B cell (primary cell): ENCODE data around the gene MCF2L. TPM values are rescaled to one million over a fixed set of nuclear protein-coding genes. Genes with fewer than 3 reads are reported as not detected.
A peak's percentile ranks its signal among the peaks of the same experiment; 100 is the strongest.

Source experiments
- ATAC-seq: fragments of 200-7000 bp; cut with Tn5 transposase; one replicate; pipeline ENCODE4 v1.10.0; 2021; ENCODE audit warnings: low read depth, mild to moderate bottlenecking, moderate number of reproducible peaks, moderate library complexity
- CTCF ChIA-PET: fragments of 350-600 bp; sonication (Branson Sonifier 250); formaldehyde crosslinking; loops from one replicate; lab custom pipeline; 2021; ENCODE audit warnings: antibody characterized with exemption, inconsistent platforms; lab: Charles Lee
- POLR2A ChIA-PET: fragments of 350-600 bp; sonication (Branson Sonifier 250); formaldehyde crosslinking; loops from one replicate; lab custom pipeline; 2021; ENCODE audit warnings: antibody characterized with exemption; lab: Charles Lee
- DNase-seq: peaks from one replicate; pipeline ENCODE4 v3.0.0; 2013
- H2AFZ ChIP-seq: 2 replicates; pipeline ENCODE4 v1.6.1; 2012; ENCODE audit warnings: mild to moderate bottlenecking, low read depth, low read length; ENCODE audit not compliant: insufficient read depth, poor library complexity, severe bottlenecking
- H3K27ac ChIP-seq, 2 donors: 1 replicate in 1 of 2; 2 replicates in 1 of 2; pipeline ENCODE4 v1.5.1; 2012 to 2013; ENCODE audit warnings: low read length in 2 of 2, mild to moderate bottlenecking in 2 of 2, moderate library complexity in 1 of 2
- H3K27me3 ChIP-seq, 4 experiments: fragments of 200-600 bp in 1 of 4; sonication (generic) in 1 of 4; replicated peaks in 1 of 4; 1 replicate in 2 of 4; 2 replicates in 2 of 4; pipeline versions ENCODE4 v1.6.1 to v1.7.0; 2013 to 2016; ENCODE audit warnings: low read length in 3 of 4, mild to moderate bottlenecking in 2 of 4, mixed read lengths in 1 of 4, moderate library complexity in 1 of 4; ENCODE audit not compliant: insufficient read depth in 4 of 4, control insufficient read depth in 3 of 4; ENCODE audit errors: control extremely low read depth in 1 of 4
- H3K36me3 ChIP-seq, 2 experiments: replicated peaks in 1 of 2; 1 replicate in 1 of 2; 2 replicates in 1 of 2; pipeline versions ENCODE4 v1.6.1 to v1.7.1; 2013; ENCODE audit warnings: low read length in 1 of 2; ENCODE audit not compliant: insufficient read depth in 2 of 2, control insufficient read depth in 1 of 2; ENCODE audit errors: control extremely low read depth in 1 of 2, extremely low read depth in 1 of 2
- H3K4me1 ChIP-seq, 2 donors: fragments of 200-600 bp in 1 of 2; sonication (generic) in 1 of 2; 1 replicate in 1 of 2; 2 replicates in 1 of 2; pipeline versions ENCODE4 v1.5.1 to v1.6.1; 2013 to 2017; ENCODE audit warnings: low read length in 2 of 2; ENCODE audit not compliant: control insufficient read depth in 2 of 2, insufficient read depth in 2 of 2
- H3K4me2 ChIP-seq: replicated peaks from 2 replicates; pipeline ENCODE3; 2012; ENCODE audit warnings: mild to moderate bottlenecking, low read depth, low read length; ENCODE audit not compliant: poor library complexity, severe bottlenecking
- H3K4me3 ChIP-seq, 5 experiments: fragments of 200-600 bp in 1 of 5; sonication (generic) in 1 of 5; 1 replicate in 3 of 5; 2 replicates in 2 of 5; pipeline versions ENCODE4 v1.5.1 to v1.7.0; 2011 to 2016; ENCODE audit warnings: low read length in 4 of 5, mild to moderate bottlenecking in 4 of 5, low read depth in 2 of 5, control low read depth in 1 of 5, moderate library complexity in 1 of 5; ENCODE audit not compliant: insufficient read depth in 1 of 5; ENCODE audit errors: control extremely low read depth in 1 of 5, extremely low read depth in 1 of 5
- H3K79me2 ChIP-seq: fragments of 200-600 bp; sonication (generic); one replicate; pipeline ENCODE4 v1.6.0; 2016; ENCODE audit warnings: low read length; ENCODE audit not compliant: control insufficient read depth, insufficient read depth
- H3K9ac ChIP-seq: fragments of 200-600 bp; sonication (generic); 2 replicates; pipeline ENCODE4 v1.6.1; 2017; ENCODE audit warnings: mild to moderate bottlenecking, low read length, moderate library complexity
- H3K9me3 ChIP-seq, 3 donors: one replicate each; pipeline versions ENCODE4 v1.6.1 to v1.7.1; 2013; ENCODE audit warnings: low read length in 2 of 3; ENCODE audit not compliant: control insufficient read depth in 2 of 3, insufficient read depth in 1 of 3; ENCODE audit errors: control extremely low read depth in 1 of 3
- H4K20me1 ChIP-seq: 2 replicates; pipeline ENCODE4 v1.6.0; 2012; ENCODE audit warnings: mild to moderate bottlenecking, low read length; ENCODE audit not compliant: insufficient read depth, control insufficient read depth, poor library complexity, severe bottlenecking
- H3K27ac Mint-ChIP-seq: one replicate; pipeline ENCODE4 v1.8.0; 2021; ENCODE audit warnings: mixed read lengths
- H3K27me3 Mint-ChIP-seq: one replicate; pipeline ENCODE4 v1.8.0; 2021; ENCODE audit warnings: mixed read lengths
- H3K4me1 Mint-ChIP-seq: one replicate; pipeline ENCODE4 v1.8.0; 2021; ENCODE audit warnings: mixed read lengths
- H3K4me3 Mint-ChIP-seq: one replicate; pipeline ENCODE4 v1.8.0; 2021; ENCODE audit warnings: mixed read lengths
- H3K9me3 Mint-ChIP-seq: one replicate; pipeline ENCODE4 v1.8.0; 2022; ENCODE audit warnings: mixed read lengths; ENCODE audit not compliant: insufficient read depth
- EZH2 ChIP-seq: IDR thresholded peaks from 2 replicates; pipeline ENCODE4 v1.6.1; 2012; ENCODE audit warnings: borderline replicate concordance, low read depth, mild to moderate bottlenecking, moderate library complexity, low read length; ENCODE audit not compliant: insufficient read depth, poor library complexity, severe bottlenecking
- WGBS: methylation state at CpG from one replicate; pipeline ENCODE4 v1.1.5; 2013; ENCODE audit warnings: missing lambda C conversion rate; ENCODE audit not compliant: insufficient coverage; 5-methylcytosine and 5-hydroxymethylcytosine counted together
- intact Hi-C: fragments of 100-400 bp; cut with micrococcal nuclease; formaldehyde crosslinking; loops from one replicate; pipeline ENCODE4 v1.10.0; 2022
- polyA plus RNA-seq: library from polyadenylated mRNA; depleted of rRNA; stranded (reverse); fragments of >200 nt; gene quantifications from 2 replicates; pipeline ENCODE4 v1.2.3, GENCODE V29; 2012
- total RNA-seq, 2 donors: library from RNA; stranded (reverse); fragments of 120-200 nt in 1 of 2; gene quantifications; 1 replicate in 1 of 2; 2 replicates in 1 of 2; pipeline versions ENCODE4 v1.2.3 to v1.2.4, GENCODE V29; 2013 to 2022
- TF ChIP-seq, protein P1 (sequence below): fragments of 200-600 bp; IDR thresholded peaks from one replicate; pipeline ENCODE4 v1.8.0; 2022; ENCODE audit warnings: antibody characterized with exemption, mild to moderate bottlenecking

The MCF2L gene
- total and polyA plus RNA-seq, 2 donors (not counting 1 experiment from before 2014, with no cell fraction given), result 3.7 to 8.2 TPM

DNA sequence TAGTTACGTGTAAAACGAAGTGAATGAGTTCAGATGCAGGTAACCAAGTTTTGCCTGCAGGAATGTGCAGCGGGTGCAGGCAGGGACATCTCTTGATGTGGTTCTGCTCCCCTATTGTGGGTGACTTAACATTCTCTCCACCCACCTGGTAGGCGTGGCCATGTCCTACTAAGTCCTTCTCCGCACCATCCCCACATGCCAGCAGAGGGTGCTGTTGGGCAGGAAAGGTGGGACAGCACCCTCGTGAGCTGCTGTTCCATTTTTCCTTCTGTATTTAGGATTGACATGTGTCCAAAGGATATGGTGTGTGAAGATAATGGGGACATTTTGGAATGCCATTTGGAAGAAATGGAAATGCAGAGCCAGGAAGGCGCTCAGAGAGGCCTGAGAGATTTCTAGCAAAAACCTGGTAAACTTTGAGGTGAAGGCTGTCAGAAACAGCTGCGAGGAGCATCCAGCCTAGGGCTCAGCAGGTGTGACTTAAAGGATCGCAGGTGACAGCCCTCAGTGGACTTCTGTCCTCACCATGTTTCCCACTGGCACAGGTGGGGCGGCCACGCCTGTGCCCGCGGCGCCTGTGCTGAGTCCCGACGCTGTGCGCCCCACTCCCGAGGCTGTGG, 26.2 kb upstream of the MCF2L start:
- H3K9me3 ChIP-seq, result no peaks in the 10 kb centered on the region
- under 1% methylated on average over 15 of the region's 18 CpGs for whole genome bisulfite sequencing
- H3K9ac ChIP-seq, result peak overlapping the region; percentile 67

More for the DNA sequence above, 26.2 kb upstream of the MCF2L start:
- Histone ChIP-seq H4K20me1 (no peaks in the 10 kb centered on the region), H3K36me3 (no peaks in the 10 kb centered on the region), H3K4me3 (peak overlapping the region in 4 of 5 experiments; percentile 24 to 61 (median 53)), H3K79me2 (peaks cover 4% of the 10 kb centered on the region), H3K4me1 (peaks cover 12 to 14% of the 10 kb centered on the region in 2 donors), H3K27ac (no peak overlapping the region), H3K4me2 (peak overlapping the region; percentile 95), H2AFZ (peak overlapping the region; percentile 79), H3K27me3 (peaks cover 0 to 32% (median 7%) of the 10 kb centered on the region in 4 experiments)
- H3K4me1 Mint-ChIP-seq, result peaks cover 4% of the 10 kb centered on the region
- peaks cover 25% of the 10 kb centered on the region for H3K27me3 Mint-ChIP-seq
- ATAC-seq (peak; percentile 99), DNase-seq (peak; percentile 93)
- H3K4me3 Mint-ChIP-seq, result peak overlapping the region; percentile 99
- TF ChIP-seq, protein P1, sequence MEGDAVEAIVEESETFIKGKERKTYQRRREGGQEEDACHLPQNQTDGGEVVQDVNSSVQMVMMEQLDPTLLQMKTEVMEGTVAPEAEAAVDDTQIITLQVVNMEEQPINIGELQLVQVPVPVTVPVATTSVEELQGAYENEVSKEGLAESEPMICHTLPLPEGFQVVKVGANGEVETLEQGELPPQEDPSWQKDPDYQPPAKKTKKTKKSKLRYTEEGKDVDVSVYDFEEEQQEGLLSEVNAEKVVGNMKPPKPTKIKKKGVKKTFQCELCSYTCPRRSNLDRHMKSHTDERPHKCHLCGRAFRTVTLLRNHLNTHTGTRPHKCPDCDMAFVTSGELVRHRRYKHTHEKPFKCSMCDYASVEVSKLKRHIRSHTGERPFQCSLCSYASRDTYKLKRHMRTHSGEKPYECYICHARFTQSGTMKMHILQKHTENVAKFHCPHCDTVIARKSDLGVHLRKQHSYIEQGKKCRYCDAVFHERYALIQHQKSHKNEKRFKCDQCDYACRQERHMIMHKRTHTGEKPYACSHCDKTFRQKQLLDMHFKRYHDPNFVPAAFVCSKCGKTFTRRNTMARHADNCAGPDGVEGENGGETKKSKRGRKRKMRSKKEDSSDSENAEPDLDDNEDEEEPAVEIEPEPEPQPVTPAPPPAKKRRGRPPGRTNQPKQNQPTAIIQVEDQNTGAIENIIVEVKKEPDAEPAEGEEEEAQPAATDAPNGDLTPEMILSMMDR, result peak; percentile 98
- no peak for TF ChIP-seq EZH2
- peak overlapping the region; percentile 75 for H3K27ac Mint-ChIP-seq
- CTCF ChIA-PET, result interaction anchor here (0.6 to 3.2 kb wide), 11 partner anchors 10 to 620 kb away, joined by 3 to 33 read pairs (median 4); partner anchors contain the start of gene MCF2L
- intact Hi-C loops, result loop anchor here (1.0 to 2.0 kb wide), 4 partner anchors 26 to 266 kb away; partner anchors contain the start of genes CUL4A, MCF2L and PCID2
- POLR2A ChIA-PET, result no interaction called here
- H3K9me3 Mint-ChIP-seq, result no peaks in the 10 kb centered on the region
